Activated CD8-positive, alpha-beta T cell treated with anti-CD3 and anti-CD28 coated beads, Interleukin-2, amount 10 ng/mL, durations not matched to agents 7 days and 5 days (primary cell): ENCODE results near the gene NUDT1. TPM values are rescaled to one million over a fixed set of nuclear protein-coding genes. Genes with fewer than 3 reads are reported as not detected.

Source experiments
- ATAC-seq: fragments of 150-1000 bp; cut with Tn5 transposase; one replicate; pipeline ENCODE4 v1.10.0; 2021; ENCODE audit warnings: moderate library complexity
- CTCF ChIA-PET: fragments of 350-600 bp; sonication (Branson Sonifier 250); formaldehyde crosslinking; loops from one replicate; lab custom pipeline; 2021; ENCODE audit warnings: antibody characterized with exemption; lab: Charles Lee
- POLR2A ChIA-PET: fragments of 350-600 bp; sonication (Branson Sonifier 250); formaldehyde crosslinking; loops from one replicate; lab custom pipeline; 2021; ENCODE audit warnings: antibody characterized with exemption; lab: Charles Lee
- DNase-seq: peaks from one replicate; pipeline ENCODE4 v3.0.0-alpha.2; 2020
- H3K27ac Mint-ChIP-seq: one replicate; pipeline ENCODE4 v1.8.0; 2021; ENCODE audit warnings: mild to moderate bottlenecking, mixed read lengths
- H3K27me3 Mint-ChIP-seq: one replicate; pipeline ENCODE4 v1.8.0; 2021; ENCODE audit warnings: low read depth, mixed read lengths
- H3K36me3 Mint-ChIP-seq: one replicate; pipeline ENCODE4 v1.8.0; 2021; ENCODE audit warnings: low read depth, mixed read lengths
- H3K4me1 Mint-ChIP-seq: one replicate; pipeline ENCODE4 v1.8.0; 2021; ENCODE audit warnings: low read depth, mixed read lengths
- H3K4me3 Mint-ChIP-seq: one replicate; pipeline ENCODE4 v1.8.0; 2021; ENCODE audit warnings: mild to moderate bottlenecking, mixed read lengths
- H3K9me3 Mint-ChIP-seq: one replicate; pipeline ENCODE4 v1.8.0; 2022; ENCODE audit warnings: mixed read lengths; ENCODE audit not compliant: insufficient read depth
- total RNA-seq, 2 experiments: library from RNA; stranded (reverse); gene quantifications; one replicate each; pipeline ENCODE4 v1.2.3, GENCODE V29; 2021

The NUDT1 gene
- total RNA-seq, 2 experiments from 2014 or later, result 126 to 130 TPM

GRCh38 chr7:2254429-2255144 is 12.6 kb downstream of the NUDT1 start:
- Mint-ChIP-seq H3K4me1 (peaks cover 35% of the 10 kb centered on the region), H3K36me3 (peaks cover 25% of the 10 kb centered on the region), H3K9me3 (no peaks in the 10 kb centered on the region), H3K27me3 (no peaks in the 10 kb centered on the region), H3K27ac (no peak overlapping the region), H3K4me3 (no peak overlapping the region)
- no peak for ATAC-seq
- no peak for DNase-seq
- ChIA-PET POLR2A (interaction anchor here (0.5 to 0.7 kb wide), 3 partner anchors 13 to 427 kb away, joined by 4 to 5 read pairs (median 4); no protein-coding TSS in a partner anchor), CTCF (interaction anchor here (1.2 kb wide), 1 partner anchor 10 kb away, joined by 3 read pairs; no protein-coding TSS in a partner anchor)

- Mint-ChIP-seq H3K4me1 (peaks cover 32% of the 10 kb centered on the region), H3K36me3 (peaks cover 21% of the 10 kb centered on the region), H3K27ac (peak overlapping the region; percentile 22), H3K9me3 (no peaks in the 10 kb centered on the region), H3K4me3 (no peak overlapping the region), H3K27me3 (no peaks in the 10 kb centered on the region)
- DNase-seq, result no peak
- POLR2A ChIA-PET, result interaction anchor here (0.5 to 0.7 kb wide), 2 partner anchors 35 to 426 kb away, joined by 4 to 5 read pairs; no protein-coding TSS in a partner anchor
- CTCF ChIA-PET, result interaction anchor here (1.2 kb wide), 1 partner anchor 10 kb away, joined by 3 read pairs; no protein-coding TSS in a partner anchor
- no peak for ATAC-seq
Measured at GRCh38 chr7:2255145-2256139, 13.4 kb downstream of the NUDT1 start.

GRCh38 chr7:2256306-2257045 is 14.4 kb downstream of the NUDT1 start:
- ATAC-seq (no peak), DNase-seq (no peak)
- Mint-ChIP-seq H3K9me3 (no peaks in the 10 kb centered on the region), H3K4me3 (no peak overlapping the region), H3K36me3 (peaks cover 14% of the 10 kb centered on the region), H3K27ac (no peak overlapping the region), H3K27me3 (no peaks in the 10 kb centered on the region), H3K4me1 (peaks cover 28% of the 10 kb centered on the region)
- POLR2A ChIA-PET, result interaction anchor here (1.1 kb wide), 1 partner anchor 8 kb away, joined by 4 read pairs; no protein-coding TSS in a partner anchor
- CTCF ChIA-PET, result no interaction called here

- no peak for DNase-seq
- ATAC-seq, result no peak
- Mint-ChIP-seq H3K36me3 (peaks cover 10% of the 10 kb centered on the region), H3K9me3 (no peaks in the 10 kb centered on the region), H3K4me3 (no peak overlapping the region), H3K27me3 (no peaks in the 10 kb centered on the region), H3K4me1 (peaks cover 30% of the 10 kb centered on the region), H3K27ac (no peak overlapping the region)
- POLR2A ChIA-PET, result interaction anchor here (1.1 kb wide), 1 partner anchor 8 kb away, joined by 4 read pairs; no protein-coding TSS in a partner anchor
- CTCF ChIA-PET, result no interaction called here
Measured at GRCh38 chr7:2257046-2257551, 15.1 kb downstream of the NUDT1 start.

GRCh38 chr7:2257651-2258050 is 15.6 kb downstream of the NUDT1 start:
- H3K4me3 Mint-ChIP-seq, result no peak overlapping the region
- DNase-seq, result no peak
- ATAC-seq, result no peak
- peaks cover 30% of the 10 kb centered on the region for H3K4me1 Mint-ChIP-seq
- no peaks in the 10 kb centered on the region for H3K9me3 Mint-ChIP-seq
- POLR2A ChIA-PET, result interaction anchor here (1.1 kb wide), 1 partner anchor 9 kb away, joined by 4 read pairs; no protein-coding TSS in a partner anchor
- no peaks in the 10 kb centered on the region for H3K27me3 Mint-ChIP-seq
- CTCF ChIA-PET, result no interaction called here
- H3K36me3 Mint-ChIP-seq, result peaks cover 12% of the 10 kb centered on the region
- no peak overlapping the region for H3K27ac Mint-ChIP-seq

- H3K36me3 Mint-ChIP-seq, result peaks cover 12% of the 10 kb centered on the region
- CTCF ChIA-PET, result interaction anchor here (4.2 kb wide), 1 partner anchor 89 kb away, joined by 10 read pairs; no protein-coding TSS in a partner anchor
- no peak overlapping the region for H3K27ac Mint-ChIP-seq
- no peaks in the 10 kb centered on the region for H3K27me3 Mint-ChIP-seq
- DNase-seq (no peak), ATAC-seq (no peak)
- peaks cover 24% of the 10 kb centered on the region for H3K4me1 Mint-ChIP-seq
- POLR2A ChIA-PET, result no interaction called here
- no peaks in the 10 kb centered on the region for H3K9me3 Mint-ChIP-seq
- H3K4me3 Mint-ChIP-seq, result no peak overlapping the region
Measured at GRCh38 chr7:2258661-2259365, 16.8 kb downstream of the NUDT1 start.

- Mint-ChIP-seq H3K27ac (peak overlapping the region; percentile 21), H3K4me1 (peaks cover 22% of the 10 kb centered on the region), H3K27me3 (no peaks in the 10 kb centered on the region), H3K9me3 (no peaks in the 10 kb centered on the region), H3K36me3 (peaks cover 16% of the 10 kb centered on the region), H3K4me3 (no peak overlapping the region)
- ChIA-PET POLR2A (no interaction called here), CTCF (interaction anchor here (4.2 kb wide), 1 partner anchor 89 kb away, joined by 10 read pairs; no protein-coding TSS in a partner anchor)
- ATAC-seq (no peak), DNase-seq (no peak)
Measured at GRCh38 chr7:2259480-2259879, 17.5 kb downstream of the NUDT1 start.

GRCh38 chr7:2260820-2261219 is 18.8 kb downstream of the NUDT1 start:
- Mint-ChIP-seq H3K4me1 (peaks cover 14% of the 10 kb centered on the region), H3K36me3 (peaks cover 10% of the 10 kb centered on the region), H3K27me3 (no peaks in the 10 kb centered on the region), H3K4me3 (no peak overlapping the region), H3K9me3 (no peaks in the 10 kb centered on the region), H3K27ac (no peak overlapping the region)
- DNase-seq (no peak), ATAC-seq (no peak)
- POLR2A ChIA-PET, result interaction anchor here (1.3 kb wide), 1 partner anchor 19 kb away, joined by 5 read pairs; the partner anchor contains the start of genes MRM2 and NUDT1
- CTCF ChIA-PET, result interaction anchor here (1.7 to 4.2 kb wide), 3 partner anchors 12 to 104 kb away, joined by 4 to 10 read pairs (median 9); no protein-coding TSS in a partner anchor

GRCh38 chr7:2261611-2262010 is 19.6 kb downstream of the NUDT1 start:
- Mint-ChIP-seq H3K9me3 (no peaks in the 10 kb centered on the region), H3K36me3 (peaks cover 8% of the 10 kb centered on the region), H3K4me1 (peaks cover 14% of the 10 kb centered on the region), H3K4me3 (peak overlapping the region; percentile 28), H3K27ac (peak overlapping the region; percentile 85), H3K27me3 (no peaks in the 10 kb centered on the region)
- ChIA-PET POLR2A (interaction anchor here (1.3 kb wide), 1 partner anchor 19 kb away, joined by 5 read pairs; the partner anchor contains the start of genes MRM2 and NUDT1), CTCF (interaction anchor here (1.6 to 4.2 kb wide), 4 partner anchors 13 to 208 kb away, joined by 4 to 10 read pairs (median 7); no protein-coding TSS in a partner anchor)
- ATAC-seq (peak; percentile 54), DNase-seq (peak; percentile 34)

GRCh38 chr7:2263176-2263575 is 21.1 kb downstream of the NUDT1 start:
- Mint-ChIP-seq H3K27ac (no peak overlapping the region), H3K4me1 (peaks cover 14% of the 10 kb centered on the region), H3K9me3 (no peaks in the 10 kb centered on the region), H3K4me3 (no peak overlapping the region), H3K36me3 (peaks cover 8% of the 10 kb centered on the region), H3K27me3 (no peaks in the 10 kb centered on the region)
- DNase-seq (no peak), ATAC-seq (no peak)
- CTCF ChIA-PET, result no interaction called here
- POLR2A ChIA-PET, result interaction anchor here (1.2 kb wide), 1 partner anchor 21 kb away, joined by 3 read pairs; the partner anchor contains the start of genes MRM2 and NUDT1
